Esophagus (tissue), 2 donors: Measurements from ENCODE around the gene IZUMO1R. TPM values are rescaled to one million over a fixed set of nuclear protein-coding genes. Genes with fewer than 3 reads are reported as not detected.

Experiments used
- H3K27ac ChIP-seq, 2 donors: one replicate each; pipeline ENCODE4 v1.5.1; 2013; ENCODE audit warnings: low read depth in 2 of 2, mild to moderate bottlenecking in 2 of 2, inconsistent platforms in 1 of 2, low read length in 1 of 2, moderate library complexity in 1 of 2
- H3K27me3 ChIP-seq, 2 donors: one replicate each; pipeline ENCODE4 v1.6.1; 2013; ENCODE audit warnings: low read length in 2 of 2, control low read depth in 1 of 2, mild to moderate bottlenecking in 1 of 2; ENCODE audit not compliant: insufficient read depth in 2 of 2, control insufficient read depth in 1 of 2
- H3K36me3 ChIP-seq, 2 donors: one replicate each; pipeline ENCODE4 v1.6.1; 2013; ENCODE audit warnings: low read length in 1 of 2; ENCODE audit not compliant: control insufficient read depth in 2 of 2, insufficient read depth in 2 of 2
- H3K4me1 ChIP-seq, 2 donors: one replicate each; pipeline ENCODE4 v1.6.1; 2013; ENCODE audit warnings: low read length in 1 of 2; ENCODE audit not compliant: control insufficient read depth in 2 of 2, insufficient read depth in 2 of 2
- H3K4me3 ChIP-seq, 2 donors: one replicate each; pipeline ENCODE4 v1.5.1; 2013; ENCODE audit warnings: low read length in 2 of 2, mild to moderate bottlenecking in 2 of 2, low read depth in 1 of 2, moderate library complexity in 1 of 2
- H3K9me3 ChIP-seq, 2 donors: one replicate each; pipeline ENCODE4 v1.6.1; 2013; ENCODE audit warnings: mild to moderate bottlenecking in 2 of 2, low read depth in 1 of 2, low read length in 1 of 2, moderate library complexity in 1 of 2; ENCODE audit not compliant: control insufficient read depth in 2 of 2, insufficient read depth in 1 of 2
- WGBS, 2 donors: extraction: QIAGEN DNeasy Blood & Tissue Kit; methylation state at CpG; one replicate each; pipeline ENCODE4 v1.1.7; 2013; 5-methylcytosine and 5-hydroxymethylcytosine counted together
- polyA plus RNA-seq, 2 donors: library from polyadenylated mRNA; stranded (reverse); fragments of 200-250 nt; gene quantifications; one replicate each; pipeline ENCODE4 v1.2.3, GENCODE V29; 2013
- donor health status: healthy with polysubstance abuse.
- donor health status: Bipolar disorder and iron deficiency.

Gene IZUMO1R
- polyA plus RNA-seq, 2 donors: not detected

DNA sequence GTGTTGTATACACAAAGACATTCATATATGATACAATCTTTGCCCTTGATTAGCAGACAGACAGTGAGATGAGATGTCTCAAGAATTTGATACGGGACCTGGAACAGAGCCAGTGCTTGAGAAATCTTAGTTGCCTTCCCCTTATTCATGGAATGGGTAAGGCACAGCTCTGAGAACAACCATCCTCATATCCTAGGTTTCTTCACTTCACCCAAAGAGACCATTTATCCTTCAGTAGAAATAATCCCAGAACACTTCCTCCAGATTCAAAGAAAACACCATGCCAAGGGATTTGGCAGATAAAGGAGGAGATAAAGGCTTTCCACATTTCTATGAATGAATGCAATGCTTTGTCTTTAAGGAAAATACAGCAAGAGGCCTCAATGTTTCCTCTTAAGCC is 8.8 kb upstream of the IZUMO1R start:
- H3K27ac ChIP-seq: no peak overlapping the region
- H3K36me3 ChIP-seq: no peaks in the 10 kb centered on the region
- H3K27me3 ChIP-seq: no peaks in the 10 kb centered on the region
- no peaks in the 10 kb centered on the region for H3K4me1 ChIP-seq
- no peak overlapping the region for H3K4me3 ChIP-seq
- no peaks in the 10 kb centered on the region for H3K9me3 ChIP-seq
- 33 to 38% methylated on average over 1 of the region's 1 CpG for WGBS, 2 donors

DNA sequence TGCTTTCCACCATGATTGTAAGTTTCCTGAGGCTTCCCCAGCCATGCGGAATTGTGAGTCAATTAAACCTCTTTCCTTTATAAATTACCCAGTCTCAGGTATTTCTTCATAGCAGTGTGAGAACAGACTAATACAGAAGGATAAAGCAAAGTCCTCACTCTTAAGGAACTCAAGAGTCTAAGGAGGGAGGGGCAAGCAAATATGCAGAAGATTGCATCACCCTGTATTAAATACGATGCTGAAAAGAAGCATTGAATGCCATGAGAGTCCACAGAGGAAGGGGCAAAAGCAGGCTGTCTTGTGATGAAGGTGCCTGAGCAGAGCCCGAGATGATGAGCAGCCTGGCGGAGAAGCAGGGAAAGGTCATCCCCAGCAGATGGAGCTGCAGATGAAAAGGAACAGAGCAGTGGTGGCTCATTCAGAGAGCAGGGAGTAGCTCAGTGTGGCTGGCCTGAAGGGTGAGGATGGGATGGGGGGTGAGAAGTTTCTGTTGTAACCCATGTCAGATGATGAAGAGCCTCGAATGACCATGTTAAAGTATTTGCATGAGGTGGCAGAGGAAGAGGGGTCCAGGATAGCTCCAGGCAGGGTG is 6.3 kb upstream of the IZUMO1R start:
- no peaks in the 10 kb centered on the region for H3K4me1 ChIP-seq
- no peak overlapping the region for H3K4me3 ChIP-seq
- WGBS, 2 donors: 77 to 80% methylated on average over 5 of the region's 5 CpGs
- H3K27me3 ChIP-seq: no peaks in the 10 kb centered on the region
- H3K27ac ChIP-seq: no peak overlapping the region
- H3K36me3 ChIP-seq: no peaks in the 10 kb centered on the region
- H3K9me3 ChIP-seq: no peaks in the 10 kb centered on the region

DNA sequence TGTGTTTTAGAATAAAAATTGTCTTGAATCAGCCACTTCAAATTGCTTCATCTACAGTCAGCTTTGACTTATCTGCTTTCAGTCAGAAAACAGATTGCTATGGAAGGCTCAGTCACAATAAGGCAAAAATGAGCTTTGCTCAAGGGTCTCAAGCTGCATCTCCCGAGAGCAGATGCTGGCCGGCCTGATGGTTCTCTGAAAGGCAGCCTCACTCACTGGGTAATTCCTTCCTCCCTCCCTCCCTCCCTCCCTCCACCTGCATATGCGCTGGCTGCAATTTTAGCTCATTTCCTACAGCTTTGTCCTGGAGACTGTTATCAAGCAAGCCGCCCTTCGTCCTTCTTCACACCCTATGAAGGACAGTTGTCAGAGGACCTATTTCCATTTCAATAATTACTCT is 1.6 kb upstream of the IZUMO1R start:
- no peaks in the 10 kb centered on the region for H3K27me3 ChIP-seq
- WGBS, 2 donors: 45 to 69% methylated on average over 5 of the region's 5 CpGs

DNA sequence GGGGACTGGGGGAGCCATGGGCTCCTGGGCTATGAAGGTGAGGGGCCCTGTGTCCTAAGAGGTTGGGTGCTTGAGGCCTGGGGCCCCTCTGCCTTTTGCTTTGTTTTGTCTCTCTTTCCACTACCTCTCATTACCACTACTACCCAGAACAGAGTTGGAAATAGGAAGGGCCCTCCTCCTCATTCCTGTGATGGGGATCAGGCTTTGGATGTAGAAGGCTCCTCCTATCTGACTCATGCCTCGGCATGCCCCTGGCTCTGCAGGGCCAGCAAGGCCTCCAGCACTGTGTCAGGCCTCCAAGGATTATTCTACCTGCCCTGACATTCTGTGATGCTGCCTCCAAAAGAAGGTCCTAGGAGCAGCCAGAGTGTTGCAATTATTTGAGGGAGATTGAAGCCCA is 766 bp downstream of the IZUMO1R start:
- whole genome bisulfite sequencing, 2 donors: 37 to 72% methylated on average over 1 of the region's 1 CpG
- Histone ChIP-seq H3K36me3 (no peaks in the 10 kb centered on the region), H3K9me3 (no peaks in the 10 kb centered on the region), H3K4me1 (peaks cover 0 to 6% of the 10 kb centered on the region in 2 donors), H3K4me3 (no peak overlapping the region), H3K27me3 (no peaks in the 10 kb centered on the region), H3K27ac (no peak overlapping the region)

More for the DNA sequence above, 1.6 kb upstream of the IZUMO1R start:
- no peak overlapping the region for H3K4me3 ChIP-seq
- no peaks in the 10 kb centered on the region for H3K36me3 ChIP-seq
- no peak overlapping the region for H3K27ac ChIP-seq
- no peaks in the 10 kb centered on the region for H3K9me3 ChIP-seq
- H3K4me1 ChIP-seq: peaks cover 0 to 6% of the 10 kb centered on the region in 2 donors

DNA sequence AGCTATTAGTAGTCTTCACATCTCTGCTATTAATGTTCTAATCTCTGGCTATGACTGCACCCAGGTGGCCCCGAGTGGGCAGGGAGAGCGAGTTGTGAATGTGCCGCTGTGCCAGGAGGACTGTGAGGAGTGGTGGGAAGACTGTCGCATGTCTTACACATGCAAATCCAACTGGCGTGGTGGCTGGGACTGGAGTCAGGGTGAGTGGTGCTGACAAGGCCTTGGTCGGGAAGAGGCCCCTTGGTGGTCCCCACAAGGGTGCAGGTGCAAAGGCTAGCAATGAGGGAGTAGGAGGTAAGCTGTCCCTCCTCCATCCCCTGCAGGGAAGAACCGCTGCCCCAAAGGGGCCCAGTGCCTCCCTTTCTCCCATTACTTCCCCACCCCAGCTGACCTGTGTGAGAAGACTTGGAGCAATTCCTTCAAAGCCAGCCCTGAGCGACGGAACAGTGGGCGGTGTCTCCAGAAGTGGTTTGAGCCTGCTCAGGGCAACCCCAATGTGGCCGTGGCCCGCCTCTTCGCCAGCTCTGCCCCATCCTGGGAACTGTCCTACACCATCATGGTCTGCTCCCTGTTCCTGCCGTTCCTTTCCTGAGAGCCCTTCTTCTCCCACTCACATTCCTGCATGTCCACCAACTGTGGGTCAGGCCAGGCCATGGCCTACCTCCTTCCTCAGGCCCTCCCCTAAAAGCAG is 2.9 kb downstream of the IZUMO1R start:
- Histone ChIP-seq H3K4me1 (peaks cover 0 to 6% of the 10 kb centered on the region in 2 donors), H3K4me3 (no peak overlapping the region), H3K36me3 (no peaks in the 10 kb centered on the region), H3K27me3 (no peaks in the 10 kb centered on the region), H3K27ac (no peak overlapping the region), H3K9me3 (no peaks in the 10 kb centered on the region)
- WGBS, 2 donors: 92 to 93% methylated on average over 14 of the region's 14 CpGs

DNA sequence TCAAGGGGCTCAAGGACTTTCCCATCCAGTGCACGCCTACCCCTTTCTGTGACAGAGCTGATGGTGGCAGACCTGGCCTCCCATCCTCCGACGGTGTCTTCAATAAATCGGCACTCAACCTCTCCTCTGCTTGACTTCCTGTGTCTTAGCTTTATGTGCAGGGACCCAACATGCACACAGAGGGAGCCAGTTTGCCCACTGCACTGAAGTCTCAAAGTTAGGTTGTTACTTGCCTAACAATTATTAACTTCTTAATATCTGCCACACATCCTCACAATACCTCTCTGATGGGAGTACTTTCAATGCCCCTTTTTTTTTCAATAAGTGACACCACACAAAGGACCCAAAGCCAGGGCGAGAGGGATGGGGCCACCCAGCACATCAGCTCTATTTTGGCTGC is 3.6 kb downstream of the IZUMO1R start:
- WGBS, 2 donors: 84 to 89% methylated on average over 5 of the region's 5 CpGs
- Histone ChIP-seq H3K36me3 (no peaks in the 10 kb centered on the region), H3K4me3 (no peak overlapping the region), H3K4me1 (peaks cover 0 to 6% of the 10 kb centered on the region in 2 donors), H3K9me3 (no peaks in the 10 kb centered on the region), H3K27me3 (no peaks in the 10 kb centered on the region), H3K27ac (no peak overlapping the region)

DNA sequence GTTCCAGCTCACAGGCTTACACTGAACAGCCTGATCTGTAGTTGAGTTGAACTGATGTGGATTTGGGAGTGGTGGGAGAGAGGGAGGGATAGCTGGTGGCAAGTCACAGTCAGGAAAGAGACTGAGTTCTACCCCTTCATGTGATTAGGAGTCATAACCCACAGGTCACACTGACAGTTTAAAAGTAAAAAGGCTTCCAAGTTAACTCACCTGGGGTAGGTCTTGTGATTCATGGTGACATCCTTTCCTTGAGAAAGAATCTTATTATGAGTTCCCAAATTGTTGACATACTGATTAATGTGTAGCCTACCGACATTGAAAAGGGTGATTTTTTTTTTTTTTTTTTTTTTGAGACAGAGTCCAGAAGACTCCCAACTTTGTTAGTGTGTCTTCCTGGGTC is 5.4 kb downstream of the IZUMO1R start:
- no peak overlapping the region for H3K27ac ChIP-seq
- no peak overlapping the region for H3K4me3 ChIP-seq
- WGBS, 2 donors: 31 to 44% methylated on average over 1 of the region's 1 CpG

DNA sequence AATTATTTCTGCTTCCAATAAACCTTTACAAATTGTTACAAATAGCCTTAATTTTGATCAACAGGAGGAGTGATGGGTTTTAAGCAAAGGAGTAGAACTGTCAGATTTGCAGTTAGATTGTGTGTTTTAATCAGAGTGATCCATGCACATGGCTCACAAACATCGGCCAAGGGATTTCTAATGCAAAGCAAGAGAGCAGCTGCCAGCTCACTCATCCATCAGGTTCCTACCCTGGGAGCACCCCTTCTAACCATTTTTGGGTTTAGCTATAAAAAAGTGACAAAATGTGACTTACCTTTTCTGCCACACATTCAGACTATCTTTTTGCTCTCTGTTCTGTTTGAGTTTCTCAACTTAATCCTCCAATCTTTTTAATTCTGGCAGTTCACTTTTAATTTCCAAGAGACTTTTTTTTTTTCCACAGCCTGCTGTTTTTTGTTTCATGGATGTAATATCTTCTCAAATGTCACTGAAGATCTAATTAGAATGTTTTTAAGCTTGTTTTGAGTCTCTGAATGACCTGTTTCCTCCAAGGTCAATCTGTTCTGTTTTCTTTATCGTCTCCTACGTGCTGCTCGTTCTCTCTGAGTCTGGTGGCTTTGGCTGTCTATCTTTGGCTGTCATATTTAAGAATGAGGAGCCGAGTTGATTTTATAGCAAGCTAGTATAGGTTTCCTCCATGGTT is 6.0 kb downstream of the IZUMO1R start:
- H3K36me3 ChIP-seq: no peaks in the 10 kb centered on the region
- no peak overlapping the region for H3K4me3 ChIP-seq
- H3K4me1 ChIP-seq: peaks cover 0 to 2% of the 10 kb centered on the region in 2 donors
- 55 to 65% methylated on average over 5 of the region's 5 CpGs for WGBS, 2 donors
- H3K27me3 ChIP-seq: no peaks in the 10 kb centered on the region
- H3K27ac ChIP-seq: no peak overlapping the region
- no peaks in the 10 kb centered on the region for H3K9me3 ChIP-seq

More for the DNA sequence above, 5.4 kb downstream of the IZUMO1R start:
- no peaks in the 10 kb centered on the region for H3K27me3 ChIP-seq
- no peaks in the 10 kb centered on the region for H3K36me3 ChIP-seq
- H3K4me1 ChIP-seq: peaks cover 0 to 6% of the 10 kb centered on the region in 2 donors
- H3K9me3 ChIP-seq: no peaks in the 10 kb centered on the region

DNA sequence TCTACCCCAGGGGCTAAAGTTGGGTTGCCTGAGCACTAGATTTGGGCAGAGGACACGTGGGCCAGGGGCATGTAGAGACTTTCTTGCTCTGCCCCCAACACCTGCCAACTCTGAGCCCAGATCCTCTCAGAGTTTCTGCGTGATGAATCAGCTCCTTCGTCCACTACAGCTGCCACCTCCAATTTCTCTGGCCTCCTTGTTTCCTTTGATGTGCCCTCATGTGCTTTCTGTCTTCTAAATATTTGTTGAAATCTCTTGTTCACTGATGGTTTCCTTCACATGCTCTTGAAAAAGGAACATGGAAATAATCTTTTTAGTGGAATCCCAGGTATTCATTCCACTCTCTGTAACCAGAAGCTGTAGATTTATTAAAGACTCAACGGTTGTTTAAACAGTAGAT is 8.0 kb downstream of the IZUMO1R start:
- Histone ChIP-seq H3K4me1 (no peaks in the 10 kb centered on the region), H3K4me3 (no peak overlapping the region), H3K27me3 (no peaks in the 10 kb centered on the region), H3K27ac (no peak overlapping the region), H3K36me3 (no peaks in the 10 kb centered on the region), H3K9me3 (no peaks in the 10 kb centered on the region)
- 53 to 56% methylated on average over 4 of the region's 4 CpGs for WGBS, 2 donors
